Endothelial cell of umbilical vein (primary cell): ENCODE data around the gene USP35.

Source experiments
- CTCF ChIP-seq, 2 donors: IDR thresholded peaks; 1 replicate in 1 of 2; 2 replicates in 1 of 2; pipeline ENCODE4 v1.5.1; 2011; ENCODE audit warnings: low read length in 2 of 2, mild to moderate bottlenecking in 2 of 2, moderate library complexity in 2 of 2, control low read depth in 1 of 2, inconsistent platforms in 1 of 2, low read depth in 1 of 2; ENCODE audit not compliant: insufficient read depth in 1 of 2; ENCODE audit errors: extremely low read depth in 1 of 2
- EZH2 ChIP-seq: IDR thresholded peaks from 2 replicates; pipeline ENCODE4 v1.6.1; 2012; ENCODE audit warnings: borderline replicate concordance, low read depth, mild to moderate bottlenecking, moderate library complexity, low read length, inconsistent platforms; ENCODE audit not compliant: severe bottlenecking
- MAX ChIP-seq: IDR thresholded peaks from 2 replicates; pipeline ENCODE4 v1.6.1; 2011; ENCODE audit not compliant: insufficient read depth, insufficient read length

- TF ChIP-seq CTCF (IDR thresholded peaks at IDR 0.05; ENCODE audit: extremely low read depth in 1 of 2, insufficient read depth in 1 of 2, low read depth in 1 of 2, low read length in 2 of 2) (no peak), EZH2 (no peak), MAX (no peak)
Observed at GRCh38 chr11:78156127-78156844, 32.4 kb upstream of the USP35 start.
